Neural cell (in vitro differentiated cells): ENCODE data around the gene TTLL5. TPM values are rescaled to one million over a fixed set of nuclear protein-coding genes. Genes with fewer than 3 reads are reported as not detected.

Experiments used
- H2AFZ ChIP-seq: fragments of 200-600, 300-800 bp; sonication (generic), shearing (Covaris generic); 2 replicates; pipeline ENCODE4 v1.6.0; 2014; ENCODE audit warnings: low read depth, mild to moderate bottlenecking, antibody characterized with exemption, low read length, moderate library complexity
- H3F3A ChIP-seq: fragments of 200-600 bp; shearing (Covaris generic); 2 replicates; pipeline ENCODE4 v1.6.1; 2016; ENCODE audit warnings: mild to moderate bottlenecking, moderate library complexity, mixed read lengths, antibody characterized with exemption, low read length; ENCODE audit not compliant: insufficient read depth, poor library complexity, severe bottlenecking
- H3K27ac ChIP-seq: fragments of 200-600, 300-800 bp; sonication (generic), shearing (Covaris generic); 2 replicates; pipeline ENCODE4 v1.5.1; 2014; ENCODE audit warnings: mild to moderate bottlenecking, low read length, moderate library complexity
- H3K27me3 ChIP-seq: fragments of 300-800, 200-600 bp; sonication (generic), shearing (Covaris generic); 2 replicates; pipeline ENCODE4 v1.6.0; 2014; ENCODE audit warnings: mild to moderate bottlenecking, low read depth, low read length, moderate library complexity; ENCODE audit not compliant: insufficient read depth
- H3K36me3 ChIP-seq: fragments of 300-800, 200-600 bp; sonication (generic), shearing (Covaris generic); 2 replicates; pipeline ENCODE4 v1.5.1; 2014; ENCODE audit warnings: mild to moderate bottlenecking, antibody characterized with exemption, low read length, moderate library complexity; ENCODE audit not compliant: insufficient read depth
- H3K4me2 ChIP-seq: fragments of 300-800, 200-600 bp; sonication (generic), shearing (Covaris generic); 2 replicates; pipeline ENCODE4 v1.6.0; 2014; ENCODE audit warnings: mild to moderate bottlenecking, low read length
- H3K4me3 ChIP-seq: fragments of 300-800, 200-600 bp; sonication (generic), shearing (Covaris generic); 2 replicates; pipeline ENCODE4 v1.5.1; 2014; ENCODE audit warnings: mild to moderate bottlenecking, low read length, moderate library complexity
- H3K79me2 ChIP-seq: fragments of 200-600 bp; shearing (Covaris generic); replicated peaks from 2 replicates; pipeline ENCODE4 v1.6.0; 2014; ENCODE audit warnings: mild to moderate bottlenecking, low read length, moderate library complexity; ENCODE audit not compliant: insufficient read depth
- H3K9ac ChIP-seq: fragments of 300-800, 200-600 bp; sonication (generic), shearing (Covaris generic); 2 replicates; pipeline ENCODE4 v1.6.1; 2016; ENCODE audit warnings: mild to moderate bottlenecking, low read length, mixed read lengths
- H3K9me2 ChIP-seq: fragments of 200-600 bp; shearing (Covaris generic); 2 replicates; pipeline ENCODE4 v1.6.1; 2016; ENCODE audit warnings: mild to moderate bottlenecking, low read length, mixed read lengths; ENCODE audit not compliant: insufficient read depth
- H3K9me3 ChIP-seq: fragments of 200-600, 300-800 bp; sonication (generic), shearing (Covaris generic); 2 replicates; pipeline ENCODE4 v1.6.1; 2016; ENCODE audit warnings: mild to moderate bottlenecking, mixed run types, low read length, moderate library complexity, mixed read lengths
- H4K20me1 ChIP-seq: fragments of 200-600 bp; shearing (Covaris generic); 2 replicates; pipeline ENCODE4 v1.6.1; 2016; ENCODE audit warnings: mild to moderate bottlenecking, mixed run types; ENCODE audit not compliant: insufficient read depth
- EZH2 ChIP-seq: fragments of 200-600, 300-800 bp; shearing (Covaris generic), sonication (generic); IDR thresholded peaks from 2 replicates; pipeline ENCODE4 v1.6.1; 2014; ENCODE audit warnings: antibody characterized with exemption, low read length, borderline replicate concordance, mild to moderate bottlenecking; ENCODE audit not compliant: insufficient read depth, poor library complexity, severe bottlenecking
- POLR2AphosphoS5 ChIP-seq: IDR thresholded peaks from 2 replicates; pipeline ENCODE4 v1.6.1; 2012
- RAD21 ChIP-seq: fragments of 450-650 bp; conservative IDR thresholded peaks from 2 replicates; pipeline ENCODE4 v1.6.1; 2014; ENCODE audit warnings: antibody characterized with exemption, mild to moderate bottlenecking, moderate library complexity
- SMC3 ChIP-seq: fragments of 450-650 bp; conservative IDR thresholded peaks from 2 replicates; pipeline ENCODE4 v1.6.1; 2014; ENCODE audit warnings: antibody characterized with exemption, mild to moderate bottlenecking, moderate library complexity; ENCODE audit not compliant: poor library complexity
- TAF1 ChIP-seq: IDR thresholded peaks from 2 replicates; pipeline ENCODE4 v1.6.1; 2012; ENCODE audit warnings: low read depth
- polyA plus RNA-seq: library from polyadenylated mRNA; depleted of rRNA; stranded (reverse); fragments of >200 nt; gene quantifications from 2 replicates; pipeline ENCODE4 v1.2.3, GENCODE V29; 2014
- TF ChIP-seq, protein P1 (sequence below): fragments of 450-650 bp; IDR thresholded peaks from 2 replicates; pipeline ENCODE4 v1.5.1; 2014; ENCODE audit warnings: antibody characterized with exemption, mild to moderate bottlenecking, moderate library complexity; ENCODE audit not compliant: poor library complexity, severe bottlenecking
- TF ChIP-seq, protein P2 (sequence below): IDR thresholded peaks from 2 replicates; pipeline ENCODE4 v1.6.1; 2012; ENCODE audit warnings: borderline replicate concordance

Gene TTLL5
- polyA plus RNA-seq, 1 donor from 2014 or later = 8.2 TPM

DNA sequence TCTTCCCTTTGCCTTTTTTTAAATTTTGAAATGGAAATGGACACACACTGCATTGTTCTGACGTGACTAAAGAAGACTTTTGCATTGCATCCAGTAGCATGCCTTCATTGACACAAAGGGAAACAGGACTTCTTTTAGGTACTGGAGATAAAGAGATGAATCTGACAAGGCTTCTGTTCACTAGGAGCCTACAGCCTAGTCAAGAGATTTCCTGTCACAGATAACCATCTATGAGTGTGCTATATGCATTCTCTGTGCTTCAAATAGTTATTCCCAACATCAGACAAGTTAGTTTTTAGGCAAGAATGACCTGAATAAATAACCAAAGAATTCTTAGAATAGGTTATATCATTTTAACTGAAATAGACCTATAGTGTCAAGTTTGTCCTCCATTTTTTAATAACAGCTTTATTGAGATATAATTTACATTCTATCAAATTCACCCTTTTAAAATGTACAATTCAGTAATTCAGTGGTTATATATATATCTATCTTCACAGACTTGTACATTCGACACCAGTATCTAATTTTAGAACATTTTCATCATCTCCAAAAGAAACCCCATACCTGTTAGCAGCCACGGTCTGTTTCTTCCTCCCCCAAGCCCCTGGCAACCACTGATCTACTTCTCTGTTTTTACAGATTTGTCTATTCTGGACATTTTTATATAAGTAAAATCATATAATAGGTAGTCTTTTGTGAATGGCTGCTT lies 122.7 kb downstream of the TTLL5 start:
- Histone ChIP-seq H3K79me2 (no peaks in the 10 kb centered on the region), H4K20me1 (no peaks in the 10 kb centered on the region), H3K36me3 (peaks cover 10% of the 10 kb centered on the region), H2AFZ (no peak overlapping the region), H3K9me3 (no peaks in the 10 kb centered on the region), H3K9ac (no peak overlapping the region), H3F3A (no peaks in the 10 kb centered on the region), H3K27me3 (no peaks in the 10 kb centered on the region), H3K27ac (no peak overlapping the region), H3K9me2 (no peaks in the 10 kb centered on the region), H3K4me3 (no peak overlapping the region), H3K4me2 (no peak overlapping the region)
- TF ChIP-seq, protein P1, sequence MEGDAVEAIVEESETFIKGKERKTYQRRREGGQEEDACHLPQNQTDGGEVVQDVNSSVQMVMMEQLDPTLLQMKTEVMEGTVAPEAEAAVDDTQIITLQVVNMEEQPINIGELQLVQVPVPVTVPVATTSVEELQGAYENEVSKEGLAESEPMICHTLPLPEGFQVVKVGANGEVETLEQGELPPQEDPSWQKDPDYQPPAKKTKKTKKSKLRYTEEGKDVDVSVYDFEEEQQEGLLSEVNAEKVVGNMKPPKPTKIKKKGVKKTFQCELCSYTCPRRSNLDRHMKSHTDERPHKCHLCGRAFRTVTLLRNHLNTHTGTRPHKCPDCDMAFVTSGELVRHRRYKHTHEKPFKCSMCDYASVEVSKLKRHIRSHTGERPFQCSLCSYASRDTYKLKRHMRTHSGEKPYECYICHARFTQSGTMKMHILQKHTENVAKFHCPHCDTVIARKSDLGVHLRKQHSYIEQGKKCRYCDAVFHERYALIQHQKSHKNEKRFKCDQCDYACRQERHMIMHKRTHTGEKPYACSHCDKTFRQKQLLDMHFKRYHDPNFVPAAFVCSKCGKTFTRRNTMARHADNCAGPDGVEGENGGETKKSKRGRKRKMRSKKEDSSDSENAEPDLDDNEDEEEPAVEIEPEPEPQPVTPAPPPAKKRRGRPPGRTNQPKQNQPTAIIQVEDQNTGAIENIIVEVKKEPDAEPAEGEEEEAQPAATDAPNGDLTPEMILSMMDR = no peak

GRCh38 chr14:75784314-75784686 lies 123.3 kb downstream of the TTLL5 start:
- Histone ChIP-seq H4K20me1 (no peaks in the 10 kb centered on the region), H3K36me3 (peaks cover 14% of the 10 kb centered on the region), H2AFZ (no peak overlapping the region)

More at GRCh38 chr14:75784314-75784686, 123.3 kb downstream of the TTLL5 start:
- Histone ChIP-seq H3K27ac (no peak overlapping the region), H3K79me2 (no peaks in the 10 kb centered on the region), H3K27me3 (no peaks in the 10 kb centered on the region), H3K4me3 (no peak overlapping the region), H3F3A (no peaks in the 10 kb centered on the region), H3K9me2 (no peaks in the 10 kb centered on the region), H3K9me3 (no peaks in the 10 kb centered on the region), H3K4me2 (no peak overlapping the region), H3K9ac (no peak overlapping the region)
- TF ChIP-seq, protein P1 = no peak
- TF ChIP-seq, protein P2, sequence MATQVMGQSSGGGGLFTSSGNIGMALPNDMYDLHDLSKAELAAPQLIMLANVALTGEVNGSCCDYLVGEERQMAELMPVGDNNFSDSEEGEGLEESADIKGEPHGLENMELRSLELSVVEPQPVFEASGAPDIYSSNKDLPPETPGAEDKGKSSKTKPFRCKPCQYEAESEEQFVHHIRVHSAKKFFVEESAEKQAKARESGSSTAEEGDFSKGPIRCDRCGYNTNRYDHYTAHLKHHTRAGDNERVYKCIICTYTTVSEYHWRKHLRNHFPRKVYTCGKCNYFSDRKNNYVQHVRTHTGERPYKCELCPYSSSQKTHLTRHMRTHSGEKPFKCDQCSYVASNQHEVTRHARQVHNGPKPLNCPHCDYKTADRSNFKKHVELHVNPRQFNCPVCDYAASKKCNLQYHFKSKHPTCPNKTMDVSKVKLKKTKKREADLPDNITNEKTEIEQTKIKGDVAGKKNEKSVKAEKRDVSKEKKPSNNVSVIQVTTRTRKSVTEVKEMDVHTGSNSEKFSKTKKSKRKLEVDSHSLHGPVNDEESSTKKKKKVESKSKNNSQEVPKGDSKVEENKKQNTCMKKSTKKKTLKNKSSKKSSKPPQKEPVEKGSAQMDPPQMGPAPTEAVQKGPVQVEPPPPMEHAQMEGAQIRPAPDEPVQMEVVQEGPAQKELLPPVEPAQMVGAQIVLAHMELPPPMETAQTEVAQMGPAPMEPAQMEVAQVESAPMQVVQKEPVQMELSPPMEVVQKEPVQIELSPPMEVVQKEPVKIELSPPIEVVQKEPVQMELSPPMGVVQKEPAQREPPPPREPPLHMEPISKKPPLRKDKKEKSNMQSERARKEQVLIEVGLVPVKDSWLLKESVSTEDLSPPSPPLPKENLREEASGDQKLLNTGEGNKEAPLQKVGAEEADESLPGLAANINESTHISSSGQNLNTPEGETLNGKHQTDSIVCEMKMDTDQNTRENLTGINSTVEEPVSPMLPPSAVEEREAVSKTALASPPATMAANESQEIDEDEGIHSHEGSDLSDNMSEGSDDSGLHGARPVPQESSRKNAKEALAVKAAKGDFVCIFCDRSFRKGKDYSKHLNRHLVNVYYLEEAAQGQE = no peak
- TF ChIP-seq EZH2 = no peak
- no peak for TF ChIP-seq SMC3
- TF ChIP-seq RAD21 = no peak
- no peak for TF ChIP-seq TAF1
- no peak for TF ChIP-seq POLR2AphosphoS5
